Tibial nerve (tissue), 4 donors: ENCODE results near the gene RAB9B. TPM values are rescaled to one million over a fixed set of nuclear protein-coding genes. Genes with fewer than 3 reads are reported as not detected.

Source experiments
- DNase-seq, 2 donors: peaks; one replicate each; pipeline ENCODE4 v3.0.0-alpha.2; 2019; ENCODE audit warnings: low spot score in 2 of 2
- H3K27ac ChIP-seq, 4 donors: fragments of 200-600 bp; sonication (generic) in 3 of 4; one replicate each; pipeline ENCODE4 v1.5.1; 2017 to 2019; ENCODE audit warnings: mild to moderate bottlenecking in 1 of 4
- H3K27me3 ChIP-seq, 2 donors: fragments of 200-600 bp; sonication (generic) in 1 of 2; one replicate each; pipeline versions ENCODE4 v1.5.1 to v1.6.0; 2017 to 2019
- H3K36me3 ChIP-seq, 3 donors: fragments of 200-600 bp; sonication (generic); one replicate each; pipeline ENCODE4 v1.5.1; 2018 to 2019
- H3K4me1 ChIP-seq, 4 donors: fragments of 200-600 bp; sonication (generic) in 3 of 4; one replicate each; pipeline ENCODE4 v1.5.1; 2017 to 2019
- H3K4me3 ChIP-seq, 4 donors: fragments of 200-600 bp; sonication (generic) in 3 of 4; one replicate each; pipeline ENCODE4 v1.5.1; 2017 to 2019; ENCODE audit warnings: mild to moderate bottlenecking in 1 of 4, moderate library complexity in 1 of 4
- H3K9me3 ChIP-seq, 4 donors: fragments of 200-600 bp; sonication (generic) in 3 of 4; one replicate each; pipeline ENCODE4 v1.5.1; 2017 to 2019
- CTCF ChIP-seq, 5 experiments: fragments of 200-600 bp in 3 of 5; fragments of 450-650 bp in 2 of 5; sonication (generic) in 3 of 5; IDR thresholded peaks; one replicate each; pipeline ENCODE4 v1.5.1; 2016 to 2019; ENCODE audit warnings: antibody characterized with exemption in 5 of 5, mild to moderate bottlenecking in 3 of 5, moderate library complexity in 2 of 5
- EP300 ChIP-seq, 2 donors: sonication (generic); formaldehyde crosslinking; IDR thresholded peaks; one replicate each; pipeline ENCODE4 v1.6.1; 2017; ENCODE audit warnings: antibody characterized with exemption in 2 of 2, mild to moderate bottlenecking in 1 of 2
- POLR2A ChIP-seq, 2 donors: fragments of 450-650 bp; IDR thresholded peaks; one replicate each; pipeline ENCODE4 v1.6.1; 2017; ENCODE audit warnings: antibody characterized with exemption in 2 of 2, mild to moderate bottlenecking in 2 of 2, moderate library complexity in 2 of 2
- WGBS, 2 donors: methylation state at CpG; one replicate each; pipeline ENCODE4 v1.1.5; 2018; 5-methylcytosine and 5-hydroxymethylcytosine counted together
- total RNA-seq, 4 donors: library from RNA; depleted of rRNA; stranded (reverse); fragments of >200 nt; gene quantifications; one replicate each; pipeline ENCODE4 v1.1.0, GENCODE V29; 2016

The RAB9B gene
- total RNA-seq, 4 donors from 2014 or later: 2.3 to 4.8 (median 3.0) TPM

GRCh38 chrX:103780336-103781061 is 51.6 kb downstream of the RAB9B start:
- Histone ChIP-seq H3K27ac (peak overlapping the region in 3 of 4 donors; percentile 47 to 85 (median 78)), H3K9me3 (no peaks in the 10 kb centered on the region), H3K4me1 (peaks cover 0 to 29% (median 10%) of the 10 kb centered on the region in 4 donors), H3K4me3 (peak overlapping the region in 1 of 4 donors; percentile 49), H3K27me3 (peaks cover 0 to 4% of the 10 kb centered on the region in 2 donors), H3K36me3 (no peaks in the 10 kb centered on the region)
- TF ChIP-seq POLR2A (IDR thresholded peaks at IDR 0.05) (no peak), CTCF (IDR thresholded peaks at IDR 0.05) (no peak), EP300 (IDR thresholded peaks at IDR 0.05) (peak in 1 of 2 donors; percentile 60)
- 59 to 63% methylated on average over 10 of the region's 10 CpGs for WGBS, 2 donors
- no peak for DNase-seq

- 16 to 28% methylated on average over 5 to 6 of the region's 6 CpGs for WGBS, 2 donors
- peak overlapping the region; percentile 3 to 49 (median 16) for H3K4me3 ChIP-seq
These were observed 52.8 kb downstream of the RAB9B start for GRCh38 chrX:103779141-103779789.

GRCh38 chrX:103776546-103776945 is 55.5 kb downstream of the RAB9B start, which contains the start of gene PLP1:
PLP1 (plus strand) TSS chrX:103776840; CDS start chrX:103776996, 156 bp downstream.
- Histone ChIP-seq H3K4me3 (peak within 1 kb of the TSS; percentile 5 to 49 (median 35)), H3K36me3 (no peaks in the 10 kb centered on the region), H3K27me3 (peaks cover 0 to 5% of the 10 kb centered on the region in 2 donors), H3K4me1 (no peaks in the 10 kb centered on the region), H3K27ac (peak within 1 kb of the TSS; percentile 47 to 85 (median 71)), H3K9me3 (no peaks in the 10 kb centered on the region)
- TF ChIP-seq EP300 (IDR thresholded peaks at IDR 0.05): peak in 1 of 2 donors; percentile 80
- TF ChIP-seq CTCF (IDR thresholded peaks at IDR 0.05): no peak
- peak in 1 of 2 donors; percentile 43 for TF ChIP-seq POLR2A (IDR thresholded peaks at IDR 0.05)
- DNase-seq: no peak
- WGBS, 2 donors: 14 to 45% methylated on average over 2 of the region's 2 CpGs

More at GRCh38 chrX:103779141-103779789, 52.8 kb downstream of the RAB9B start:
- no peak for DNase-seq
- peaks cover 0 to 5% of the 10 kb centered on the region in 2 donors for H3K27me3 ChIP-seq
- no peaks in the 10 kb centered on the region for H3K9me3 ChIP-seq
- TF ChIP-seq EP300 (IDR thresholded peaks at IDR 0.05): peak in 1 of 2 donors; percentile 38
- no peak for TF ChIP-seq POLR2A (IDR thresholded peaks at IDR 0.05)
- H3K36me3 ChIP-seq: no peaks in the 10 kb centered on the region
- peak overlapping the region; percentile 47 to 85 (median 64) for H3K27ac ChIP-seq
- H3K4me1 ChIP-seq: peaks cover 0 to 18% (median 4%) of the 10 kb centered on the region in 4 donors

- H3K27me3 ChIP-seq: peaks cover 0 to 5% of the 10 kb centered on the region in 2 donors
- H3K4me3 ChIP-seq: no peak overlapping the region
- TF ChIP-seq CTCF (IDR thresholded peaks at IDR 0.05) (peak; percentile 7 to 64 (median 56)), POLR2A (IDR thresholded peaks at IDR 0.05) (no peak), EP300 (IDR thresholded peaks at IDR 0.05) (no peak)
- no peak for DNase-seq
- no peaks in the 10 kb centered on the region for H3K36me3 ChIP-seq
- H3K4me1 ChIP-seq: no peaks in the 10 kb centered on the region
- WGBS, 2 donors: 61 to 64% methylated on average over 6 of the region's 6 CpGs
- H3K27ac ChIP-seq: peak overlapping the region in 3 of 4 donors; percentile 47 to 85 (median 82)
- H3K9me3 ChIP-seq: no peaks in the 10 kb centered on the region
These were observed 57.9 kb downstream of the RAB9B start for GRCh38 chrX:103774070-103774642.

- no peak for DNase-seq
- Histone ChIP-seq H3K36me3 (no peaks in the 10 kb centered on the region), H3K4me3 (no peak overlapping the region), H3K9me3 (no peaks in the 10 kb centered on the region), H3K4me1 (no peaks in the 10 kb centered on the region), H3K27ac (peak overlapping the region; percentile 12 to 85 (median 64)), H3K27me3 (peaks cover 0 to 10% of the 10 kb centered on the region in 2 donors)
- no peak for TF ChIP-seq POLR2A (IDR thresholded peaks at IDR 0.05)
- TF ChIP-seq CTCF (IDR thresholded peaks at IDR 0.05): no peak
- TF ChIP-seq EP300 (IDR thresholded peaks at IDR 0.05): no peak
- 58 to 67% methylated on average over 1 to 3 of the region's 3 CpGs for WGBS, 2 donors
These were observed 58.6 kb downstream of the RAB9B start for GRCh38 chrX:103773445-103773844.
